ENCODE measurements around the gene CNOT3.

DNA sequence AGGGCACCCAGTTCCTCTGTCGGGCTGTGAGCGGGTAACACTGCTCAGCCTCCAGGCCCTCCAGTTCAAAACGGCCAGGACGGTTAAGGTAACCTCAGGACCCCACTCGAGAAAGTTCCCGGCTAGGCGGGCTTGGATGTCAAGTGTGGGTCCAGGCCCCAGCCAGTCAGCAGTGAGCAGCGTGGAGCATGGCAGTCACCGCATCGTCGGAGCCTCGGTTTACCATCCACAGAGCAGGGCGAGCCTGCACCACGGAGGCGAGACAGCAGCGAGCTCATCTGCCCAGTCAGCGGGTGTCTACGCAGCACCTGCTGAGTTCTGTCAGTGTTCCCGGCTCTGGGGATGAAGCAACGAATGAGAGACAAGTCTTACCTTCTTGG lies 8.0 kb upstream of the CNOT3 start:
- TF ChIP-seq, protein P1, sequence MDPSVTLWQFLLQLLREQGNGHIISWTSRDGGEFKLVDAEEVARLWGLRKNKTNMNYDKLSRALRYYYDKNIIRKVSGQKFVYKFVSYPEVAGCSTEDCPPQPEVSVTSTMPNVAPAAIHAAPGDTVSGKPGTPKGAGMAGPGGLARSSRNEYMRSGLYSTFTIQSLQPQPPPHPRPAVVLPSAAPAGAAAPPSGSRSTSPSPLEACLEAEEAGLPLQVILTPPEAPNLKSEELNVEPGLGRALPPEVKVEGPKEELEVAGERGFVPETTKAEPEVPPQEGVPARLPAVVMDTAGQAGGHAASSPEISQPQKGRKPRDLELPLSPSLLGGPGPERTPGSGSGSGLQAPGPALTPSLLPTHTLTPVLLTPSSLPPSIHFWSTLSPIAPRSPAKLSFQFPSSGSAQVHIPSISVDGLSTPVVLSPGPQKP (CRISPR knock-in tag; IDR thresholded peaks at IDR 0.05), result no peak
- TF ChIP-seq EZH2 (IDR thresholded peaks at IDR 0.05; ENCODE audit: borderline replicate concordance, low read depth, low read length), result no peak
- no peak for TF ChIP-seq NR2F6 (CRISPR knock-in tag; IDR thresholded peaks at IDR 0.05)
- TF ChIP-seq POLR2A (conservative IDR thresholded peaks at IDR 0.05), result no peak
- TF ChIP-seq FOXM1 (IDR thresholded peaks at IDR 0.05; ENCODE audit: low read depth), result no peak
- no peak for TF ChIP-seq FOXM1 (CRISPR knock-in tag; IDR thresholded peaks at IDR 0.05; ENCODE audit: low read depth)
- TF ChIP-seq, protein P2, sequence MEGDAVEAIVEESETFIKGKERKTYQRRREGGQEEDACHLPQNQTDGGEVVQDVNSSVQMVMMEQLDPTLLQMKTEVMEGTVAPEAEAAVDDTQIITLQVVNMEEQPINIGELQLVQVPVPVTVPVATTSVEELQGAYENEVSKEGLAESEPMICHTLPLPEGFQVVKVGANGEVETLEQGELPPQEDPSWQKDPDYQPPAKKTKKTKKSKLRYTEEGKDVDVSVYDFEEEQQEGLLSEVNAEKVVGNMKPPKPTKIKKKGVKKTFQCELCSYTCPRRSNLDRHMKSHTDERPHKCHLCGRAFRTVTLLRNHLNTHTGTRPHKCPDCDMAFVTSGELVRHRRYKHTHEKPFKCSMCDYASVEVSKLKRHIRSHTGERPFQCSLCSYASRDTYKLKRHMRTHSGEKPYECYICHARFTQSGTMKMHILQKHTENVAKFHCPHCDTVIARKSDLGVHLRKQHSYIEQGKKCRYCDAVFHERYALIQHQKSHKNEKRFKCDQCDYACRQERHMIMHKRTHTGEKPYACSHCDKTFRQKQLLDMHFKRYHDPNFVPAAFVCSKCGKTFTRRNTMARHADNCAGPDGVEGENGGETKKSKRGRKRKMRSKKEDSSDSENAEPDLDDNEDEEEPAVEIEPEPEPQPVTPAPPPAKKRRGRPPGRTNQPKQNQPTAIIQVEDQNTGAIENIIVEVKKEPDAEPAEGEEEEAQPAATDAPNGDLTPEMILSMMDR (IDR thresholded peaks at IDR 0.05 in 2 of 3, conservative IDR thresholded peaks at IDR 0.05 in 1 of 3; ENCODE audit: insufficient read depth in 2 of 3, low read depth in 1 of 3, low read length in 3 of 3), result no peak
- TF ChIP-seq ZNF3 (CRISPR knock-in tag; IDR thresholded peaks at IDR 0.05), result no peak
- TF ChIP-seq RBM22 (IDR thresholded peaks at IDR 0.05; ENCODE audit: low read depth, low read length, poor library complexity, severe bottlenecking), result no peak
- TF ChIP-seq POLR2AphosphoS2 (IDR thresholded peaks at IDR 0.05; ENCODE audit: low read length), result no peak
- no peak for TF ChIP-seq KDM5B (IDR thresholded peaks at IDR 0.05; ENCODE audit: insufficient replicate concordance, low read depth, low read length)
- TF ChIP-seq SMARCC2 (IDR thresholded peaks at IDR 0.05; ENCODE audit: low read depth), result no peak
- no peak for TF ChIP-seq PCBP2 (IDR thresholded peaks at IDR 0.05; ENCODE audit: low read depth, low read length, poor library complexity, severe bottlenecking)
- no peak for TF ChIP-seq CEBPB (tag; IDR thresholded peaks at IDR 0.05)
- no peak for TF ChIP-seq HLTF (IDR thresholded peaks at IDR 0.05)

All from K562 (cell line).